ENCODE data around the gene AGBL1.

Gene AGBL1

DNA sequence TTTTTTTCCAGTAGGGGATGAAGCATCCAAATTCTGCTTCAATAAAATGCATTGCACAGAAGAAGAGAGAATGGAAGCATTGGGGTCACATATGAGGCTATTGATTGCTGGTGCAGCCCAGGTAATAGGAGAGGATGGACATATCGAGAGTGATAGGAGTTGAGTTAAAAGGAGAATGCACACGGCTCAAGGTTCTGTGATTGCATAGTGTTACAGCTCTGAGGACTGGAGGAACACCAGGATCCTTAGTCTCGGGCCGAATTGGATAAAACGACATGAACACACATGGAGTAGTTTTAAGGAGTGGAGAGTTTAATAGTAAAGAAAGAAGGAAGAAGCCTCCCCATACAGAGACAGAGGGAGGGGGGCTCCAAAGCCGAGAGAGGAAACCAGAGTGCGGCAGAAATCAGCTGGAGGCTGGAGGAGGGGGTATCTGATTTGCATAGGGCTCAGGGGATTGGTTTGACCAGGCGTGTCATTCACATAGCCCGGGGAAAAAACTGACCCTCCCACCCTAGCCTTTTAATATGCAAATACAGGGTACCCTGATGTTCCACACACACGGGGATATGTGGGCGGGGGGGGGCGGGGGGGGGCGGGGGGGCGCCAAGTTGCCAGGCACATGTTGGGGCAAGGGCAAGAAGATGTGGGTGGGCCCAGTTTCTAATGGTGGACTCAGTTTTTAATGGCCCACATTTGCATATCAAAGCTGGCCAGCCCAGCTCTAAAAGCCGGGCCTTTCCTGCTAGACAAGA lies 156.9 kb downstream of the AGBL1 start:
- DNase-seq (ENCODE audit: low read depth), result no peak

DNA sequence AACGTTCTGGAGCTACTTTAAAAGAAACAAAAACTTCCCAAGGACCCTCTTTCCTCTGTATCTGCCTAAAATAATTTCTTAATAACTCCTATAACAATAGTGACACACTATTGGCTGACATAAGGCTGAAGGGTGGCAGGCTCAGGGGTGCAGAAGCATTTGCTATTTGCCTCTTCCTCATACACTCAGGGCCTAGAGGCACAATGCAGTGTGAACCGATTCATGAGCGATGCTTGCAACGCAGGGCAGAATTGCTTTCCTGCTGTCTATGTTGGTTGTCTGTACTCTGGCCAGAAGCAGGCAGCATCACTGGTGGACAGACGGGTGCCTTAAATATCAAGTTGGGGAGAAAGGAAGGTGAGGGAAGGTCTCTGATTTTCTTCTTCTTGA lies 157.4 kb downstream of the AGBL1 start:
- no peak for DNase-seq (ENCODE audit: low read depth)

DNA sequence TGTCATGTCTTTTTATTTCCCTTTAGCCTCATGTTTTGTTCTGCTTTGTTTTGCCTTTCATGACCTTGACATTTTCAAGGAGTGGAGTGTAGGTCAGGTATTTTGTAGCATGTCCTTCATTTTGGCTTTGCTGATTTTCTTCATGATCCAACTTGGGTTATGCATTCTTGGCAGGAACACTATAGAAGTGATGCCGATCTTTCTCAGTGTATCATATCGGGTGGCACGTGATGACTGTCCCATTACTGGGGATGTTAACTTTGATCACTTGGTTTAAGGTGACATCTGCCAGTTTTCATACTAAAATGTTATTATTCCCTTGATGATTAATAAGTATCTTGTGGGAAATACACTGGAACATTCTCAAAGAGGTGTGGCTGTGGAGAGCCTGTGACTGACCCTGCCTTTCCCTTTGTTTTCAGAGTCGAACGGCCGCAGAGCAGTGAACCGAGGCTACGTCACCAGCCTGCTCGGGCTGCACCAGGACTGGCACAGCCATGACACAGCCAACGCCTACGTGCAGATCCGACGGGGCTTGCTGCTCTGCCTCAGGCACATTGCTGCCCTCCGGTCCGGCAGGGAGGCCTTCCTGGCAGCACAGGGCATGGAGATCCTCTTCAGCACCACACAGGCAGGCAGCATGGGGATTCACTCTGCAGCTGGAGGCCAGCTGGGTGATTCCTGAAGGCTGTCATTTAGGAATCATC lies 167.7 kb downstream of the AGBL1 start:
- DNase-seq (ENCODE audit: low read depth), result no peak

DNA sequence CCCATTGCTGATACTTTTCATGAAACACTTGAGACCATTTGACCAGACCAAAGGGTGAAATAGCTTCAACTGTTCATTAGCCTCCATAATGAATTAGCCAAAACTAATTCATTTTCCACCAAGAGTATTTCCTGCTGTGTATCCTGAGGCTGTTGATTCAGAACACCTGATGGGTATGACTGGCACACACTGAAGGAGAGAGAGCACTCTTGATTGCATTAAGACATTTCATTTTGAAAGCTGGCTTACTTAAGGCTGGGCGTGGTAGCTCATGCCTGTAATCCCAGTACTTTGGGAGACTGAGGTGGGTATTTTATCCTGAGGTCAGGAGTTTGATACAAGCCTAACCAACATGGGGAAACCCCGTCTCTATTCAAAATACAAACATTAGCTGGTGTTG lies 175.6 kb downstream of the AGBL1 start:
- no peak for DNase-seq (ENCODE audit: low read depth)

DNA sequence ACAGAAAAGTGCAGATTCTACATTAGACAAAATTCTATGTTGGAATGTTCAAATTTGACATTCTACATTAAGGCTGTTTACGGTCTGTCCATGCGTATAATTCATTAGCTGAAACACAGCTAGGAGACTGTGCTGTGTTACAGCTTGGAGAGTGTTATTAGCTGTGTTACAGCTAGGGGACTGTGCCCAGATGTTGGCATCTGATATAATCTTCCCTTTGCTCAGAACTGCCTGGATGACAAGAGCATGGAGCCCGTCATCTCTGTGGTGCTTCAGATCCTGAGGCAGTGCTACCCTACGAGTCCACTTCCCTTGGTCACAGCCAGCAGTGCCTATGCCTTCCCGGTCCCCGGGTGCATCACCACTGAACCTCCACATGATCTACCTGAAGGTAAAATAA lies 177.0 kb downstream of the AGBL1 start:
- no peak for DNase-seq (ENCODE audit: low read depth)

DNA sequence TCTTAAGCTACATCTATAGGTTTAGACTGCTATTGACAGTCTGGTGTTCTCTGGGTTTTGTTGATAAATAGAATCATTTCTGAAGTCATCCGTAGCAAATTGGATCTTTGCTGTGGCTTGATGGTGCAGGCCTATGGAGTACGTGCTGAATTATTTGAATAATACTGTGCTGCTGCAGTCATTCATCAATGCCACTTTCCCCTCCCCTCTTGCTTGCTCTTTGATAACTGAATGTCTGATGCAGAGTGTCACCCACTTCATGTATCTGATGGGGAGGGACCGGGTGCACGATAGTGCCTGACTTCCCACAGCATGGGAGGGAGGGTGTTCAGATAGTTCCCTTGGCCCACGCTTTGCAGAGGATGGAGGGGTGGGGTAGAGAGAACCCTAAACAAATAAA lies 179.9 kb downstream of the AGBL1 start:
- no peak for DNase-seq (ENCODE audit: low read depth)

DNA sequence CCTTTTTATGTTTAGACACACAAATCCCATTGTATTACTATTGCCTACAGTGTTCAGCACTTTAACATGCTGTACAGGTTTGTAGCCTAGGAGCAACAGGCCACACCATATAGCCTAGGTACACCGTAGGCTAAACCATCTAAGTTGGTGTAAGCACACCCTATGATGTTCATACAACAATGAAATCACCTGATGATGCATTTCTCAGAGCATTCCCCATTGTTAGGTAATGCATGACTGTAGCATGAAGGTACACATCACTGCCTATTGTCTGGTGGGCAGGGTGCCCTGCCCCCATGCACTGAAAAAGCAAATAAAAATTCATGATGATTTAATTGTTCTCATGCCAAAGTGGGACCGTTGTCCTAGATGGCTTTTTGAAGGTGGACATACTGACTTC lies 183.6 kb downstream of the AGBL1 start:
- no peak for DNase-seq (ENCODE audit: low read depth)

DNA sequence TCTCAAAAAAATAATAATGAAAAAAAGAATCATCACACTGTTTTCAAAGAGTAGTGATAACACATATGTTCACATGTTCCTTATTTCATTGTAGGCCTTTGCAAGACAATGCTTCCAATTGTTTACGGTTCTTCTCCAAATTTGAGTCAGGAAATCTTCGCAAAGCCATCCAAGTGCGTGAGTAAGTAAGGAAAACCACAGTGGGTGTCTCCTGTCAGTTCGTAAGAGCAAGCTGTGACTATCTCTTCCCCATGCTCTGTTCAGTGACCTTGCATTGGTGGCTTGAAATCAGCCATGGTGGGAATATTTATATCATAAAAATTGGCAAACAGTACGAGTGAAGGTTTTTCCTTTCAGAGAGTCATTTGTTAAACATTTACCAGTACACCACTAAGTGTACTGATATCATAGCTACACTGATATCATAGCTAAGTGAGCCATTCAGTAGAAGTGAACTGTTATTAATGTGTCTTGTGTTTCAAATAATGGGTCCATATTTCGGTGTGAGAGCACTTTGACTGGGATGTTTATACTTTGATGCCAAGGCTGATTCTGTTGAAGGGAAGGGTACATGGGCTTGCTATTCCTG lies 187.3 kb downstream of the AGBL1 start:
- no peak for DNase-seq (ENCODE audit: low read depth)

DNA sequence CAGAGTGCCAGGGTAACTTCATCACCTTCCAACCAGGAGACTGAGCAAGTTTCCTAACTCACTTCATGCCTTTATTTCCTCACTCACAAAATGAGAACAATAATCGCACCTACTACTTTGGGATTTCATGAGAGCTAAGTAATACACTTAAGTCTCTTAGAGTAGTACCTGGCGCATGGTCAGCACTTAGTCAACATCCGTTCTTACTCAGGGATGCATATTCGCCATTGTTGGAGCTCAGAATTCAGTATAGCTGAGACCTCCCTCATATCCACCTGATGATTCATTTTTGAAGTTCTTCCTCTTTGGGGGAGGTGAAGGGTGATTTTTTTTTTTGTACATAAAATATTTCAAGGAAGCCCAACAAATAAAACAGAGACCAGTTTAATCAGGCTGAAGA lies 188.2 kb downstream of the AGBL1 start:
- DNase-seq (ENCODE audit: low read depth), result no peak

DNA sequence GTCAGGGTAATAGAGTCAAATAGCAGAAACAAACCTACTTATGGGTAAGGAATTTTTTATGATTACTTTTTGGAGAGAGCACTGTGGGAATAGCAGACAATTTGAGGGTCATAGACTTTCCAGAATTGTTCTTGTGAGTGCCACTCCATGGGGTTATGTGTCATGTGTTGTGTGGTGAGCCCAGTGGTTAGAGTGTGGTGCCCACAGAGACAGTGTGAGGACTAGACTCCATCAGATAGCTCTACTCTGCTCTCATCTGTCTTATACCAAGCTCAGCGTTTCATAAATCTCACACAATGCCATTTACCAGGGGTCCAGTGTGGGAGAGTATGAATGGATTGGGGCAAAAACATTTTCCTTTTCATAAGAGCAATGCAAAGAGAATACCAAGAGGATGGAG lies 188.9 kb downstream of the AGBL1 start:
- DNase-seq (ENCODE audit: low read depth), result no peak

DNA sequence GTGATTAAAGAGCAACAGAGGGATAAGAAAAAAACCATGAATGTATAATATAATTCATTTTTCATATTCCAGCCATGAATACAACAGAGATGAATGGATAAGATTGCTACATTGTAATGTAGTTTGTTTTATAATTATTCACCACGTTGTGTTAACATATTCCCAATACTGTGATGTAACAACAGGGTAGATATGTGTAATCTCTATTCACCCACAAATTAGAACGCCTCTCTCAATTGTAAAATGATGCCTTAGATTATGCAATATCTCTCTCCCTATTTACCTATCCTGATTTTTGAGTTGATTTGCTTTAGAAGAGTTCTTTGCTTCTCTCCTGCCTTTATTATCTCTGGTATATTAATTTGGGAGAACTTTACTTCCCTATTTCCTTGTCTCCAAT lies 193.6 kb downstream of the AGBL1 start:
- no peak for DNase-seq (ENCODE audit: low read depth)

DNA sequence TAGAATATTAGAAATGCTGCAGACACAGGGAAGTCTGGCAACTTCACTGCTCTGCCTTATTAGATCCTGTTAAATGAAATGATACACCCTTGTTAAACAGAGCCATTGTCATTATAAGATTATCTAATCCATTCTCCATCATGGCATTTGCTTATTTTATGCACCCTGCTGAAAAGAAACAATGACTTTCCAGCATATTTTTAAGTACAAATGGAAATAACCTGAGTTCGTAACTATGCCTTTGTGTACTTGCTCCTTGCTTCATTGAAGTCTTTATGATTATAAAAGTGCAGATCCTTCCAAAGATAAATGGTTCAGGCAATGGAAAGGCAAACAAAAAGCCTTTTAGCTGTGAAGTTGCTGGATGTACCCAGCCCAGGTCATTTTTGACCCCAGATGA lies 195.7 kb downstream of the AGBL1 start:
- no peak for DNase-seq (ENCODE audit: low read depth)

DNA sequence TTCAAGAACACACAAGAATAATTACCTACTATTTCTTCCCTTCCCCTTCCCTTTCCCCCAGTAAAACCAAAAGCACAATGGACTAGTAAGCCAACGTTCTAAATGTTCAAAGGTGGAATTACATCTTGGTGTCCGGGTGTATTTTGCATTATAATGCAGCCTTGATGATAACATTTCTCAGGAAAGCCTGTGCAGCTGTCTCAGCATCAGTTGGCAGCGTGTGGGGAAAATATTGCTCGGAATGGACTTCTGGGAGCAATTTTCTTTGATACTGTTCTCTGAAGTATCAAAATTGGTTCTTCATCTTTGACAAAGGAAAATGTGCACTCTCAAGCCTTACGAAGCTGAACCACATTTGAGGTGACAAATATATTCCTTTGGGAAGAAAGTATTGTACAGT lies 198.9 kb downstream of the AGBL1 start:
- DNase-seq (ENCODE audit: low read depth), result no peak

DNA sequence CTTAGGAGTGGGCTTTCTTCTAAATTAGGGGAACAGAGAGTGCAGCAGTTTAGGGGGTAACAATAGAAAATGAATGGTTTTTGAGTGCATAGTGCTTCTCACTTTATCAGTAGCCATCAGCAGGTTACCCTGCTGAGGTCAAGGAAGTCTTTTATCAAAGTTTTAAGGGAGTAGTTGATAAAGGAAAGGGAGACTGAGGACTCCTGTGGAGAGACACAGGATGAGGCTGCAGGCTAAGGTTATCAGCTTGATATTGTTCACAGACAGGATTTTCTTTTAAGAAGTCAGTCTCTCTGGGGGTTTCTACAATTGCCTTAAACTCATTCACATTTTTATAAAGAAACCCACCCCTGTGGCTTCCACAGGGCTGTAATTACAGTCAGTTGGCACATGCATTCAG lies 205.0 kb downstream of the AGBL1 start:
- DNase-seq (ENCODE audit: low read depth), result no peak

DNA sequence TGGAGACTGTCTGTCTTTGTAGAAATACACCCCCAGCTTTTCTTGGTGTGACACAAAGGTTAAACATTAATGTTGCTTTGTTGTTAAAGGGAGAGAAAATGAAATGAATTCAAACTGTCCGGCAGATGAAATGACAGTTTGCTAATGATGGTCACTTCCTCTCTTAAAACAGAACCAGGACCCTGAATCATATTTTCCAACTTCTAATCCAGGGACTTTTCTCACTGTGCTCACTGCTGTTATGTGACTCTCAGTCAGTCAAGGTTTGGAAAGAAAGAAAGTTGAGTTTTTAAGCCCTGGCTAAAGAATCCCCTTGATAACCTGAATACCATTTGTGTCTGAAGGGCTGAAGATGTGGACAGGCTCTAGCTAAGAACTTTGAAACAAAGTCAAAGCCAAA lies 215.8 kb downstream of the AGBL1 start:
- no peak for DNase-seq (ENCODE audit: low read depth)

DNA sequence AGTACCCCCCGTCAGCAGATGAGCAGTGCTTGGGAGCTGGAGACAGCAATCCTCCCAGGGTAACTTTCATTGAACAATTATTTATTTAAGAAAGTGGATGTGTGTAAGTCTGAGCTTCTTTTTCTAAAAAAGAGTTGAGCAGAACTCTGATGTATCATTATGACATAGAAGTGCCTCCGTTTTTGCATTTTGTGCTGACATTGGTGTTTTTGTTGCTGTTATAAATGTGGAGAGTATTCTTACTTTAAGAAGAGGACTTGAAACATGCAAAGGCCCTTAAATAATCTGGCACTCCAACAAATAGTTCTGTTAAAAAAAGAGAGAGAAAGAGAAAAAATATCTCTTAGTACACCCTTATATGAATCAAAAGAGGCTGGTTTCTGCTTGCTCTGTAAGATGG lies 217.1 kb downstream of the AGBL1 start:
- no peak for DNase-seq (ENCODE audit: low read depth)

DNA sequence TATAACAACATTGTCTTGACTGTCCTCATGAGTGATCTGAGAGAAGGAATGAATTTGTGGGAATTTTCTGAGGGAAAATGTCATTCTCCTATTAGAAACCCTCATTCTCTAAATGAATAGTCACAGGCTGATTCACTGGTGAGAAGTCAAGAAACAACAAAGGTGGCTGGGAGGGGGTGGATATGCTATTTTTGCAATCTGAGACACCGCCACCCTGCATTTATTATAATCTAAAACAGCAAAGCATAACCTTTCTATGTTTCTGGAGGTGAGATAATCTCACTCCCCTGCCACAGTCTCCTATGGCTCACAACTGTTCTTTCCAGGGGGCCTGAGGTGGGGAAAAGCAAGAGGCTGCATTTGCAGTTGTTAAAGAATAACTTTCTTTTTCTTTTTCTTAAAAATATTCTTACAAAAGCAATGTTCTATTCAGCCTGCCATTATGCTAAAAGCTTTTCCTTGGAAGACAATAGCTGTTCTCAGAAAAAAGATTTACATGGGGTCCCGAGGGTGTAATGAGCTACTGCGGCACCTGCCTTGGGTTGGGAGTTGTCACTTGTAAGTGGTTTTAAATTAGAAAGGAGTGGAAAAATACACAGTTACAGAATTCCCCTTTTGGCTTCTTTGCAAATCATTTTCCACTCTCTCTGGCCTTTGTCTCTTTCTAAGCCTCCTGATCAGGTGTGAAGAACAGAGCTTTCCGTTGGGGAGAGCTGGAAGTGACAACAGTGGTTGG lies 220.9 kb downstream of the AGBL1 start:
- DNase-seq (ENCODE audit: low read depth), result no peak

DNA sequence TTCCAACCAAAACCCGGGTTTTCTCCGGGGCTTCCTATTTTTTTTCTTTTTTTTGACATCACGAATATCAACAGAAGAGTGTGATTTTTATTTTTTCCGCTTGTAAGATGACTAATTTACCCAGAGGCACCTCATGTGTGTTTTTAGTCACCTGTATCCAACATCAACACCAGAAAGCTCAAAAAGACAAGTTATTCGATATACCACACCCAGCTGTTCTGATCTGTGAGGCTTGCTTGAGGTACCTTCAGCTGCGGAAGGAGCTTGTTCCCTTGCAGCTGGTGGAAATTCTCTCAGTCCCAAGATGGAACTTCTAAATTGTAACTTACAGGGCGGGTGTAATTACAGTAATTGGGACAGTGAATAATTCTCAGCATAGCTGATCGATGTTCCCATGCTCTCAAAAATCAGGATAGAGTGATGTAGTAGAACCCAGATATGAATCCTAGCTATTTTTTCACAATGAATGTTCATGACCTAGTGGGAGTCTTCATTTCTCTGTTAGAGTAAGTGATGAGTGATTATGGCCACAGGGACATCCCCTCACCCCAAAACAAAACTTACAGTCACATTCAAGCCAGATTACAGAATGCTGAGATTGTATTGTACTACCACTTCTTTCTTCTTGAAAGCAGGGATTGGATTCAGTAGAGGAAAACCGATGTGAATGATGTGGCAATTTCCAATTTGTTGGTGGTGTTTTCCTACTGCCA lies 232.1 kb downstream of the AGBL1 start:
- DNase-seq (ENCODE audit: low read depth), result no peak

DNA sequence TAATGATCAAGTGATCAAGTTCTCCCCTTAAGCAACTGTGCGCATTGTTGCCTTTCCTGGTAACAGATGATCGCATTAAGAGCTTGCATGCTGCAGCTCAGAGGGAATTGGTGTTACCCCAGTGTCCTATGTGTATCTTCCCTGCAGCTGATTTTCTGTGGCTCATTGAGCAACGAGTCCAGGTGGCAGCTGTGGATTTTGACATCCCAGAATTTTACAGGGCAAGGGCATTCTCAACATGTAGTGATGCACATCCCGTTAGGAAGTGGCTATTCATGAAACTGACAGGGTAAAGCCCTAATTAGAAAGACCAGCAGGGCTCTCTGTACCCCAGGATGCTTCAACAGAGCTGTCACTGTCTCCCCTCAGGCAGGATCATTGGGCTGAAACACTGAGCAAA lies 232.8 kb downstream of the AGBL1 start:
- no peak for DNase-seq (ENCODE audit: low read depth)

DNA sequence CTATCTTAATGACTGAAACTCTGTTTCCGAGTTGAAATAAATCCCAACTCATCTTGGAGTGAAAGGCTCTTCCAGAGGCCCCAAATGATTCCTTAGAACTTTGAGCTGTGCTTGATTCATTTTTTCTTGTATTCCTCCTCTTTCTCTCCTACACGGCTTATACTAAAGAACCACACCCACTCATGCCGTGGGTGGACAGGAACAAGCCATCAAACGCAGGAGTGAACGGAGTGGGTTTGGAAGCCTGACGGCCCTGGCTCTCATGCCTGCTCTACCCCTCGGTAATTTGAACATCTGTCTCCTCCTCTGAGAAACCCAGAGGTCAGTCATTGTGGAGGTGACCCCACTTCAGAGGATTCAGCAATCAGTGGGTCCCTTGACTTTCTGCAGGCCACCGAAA lies 236.5 kb downstream of the AGBL1 start:
- no peak for DNase-seq (ENCODE audit: low read depth)

DNA sequence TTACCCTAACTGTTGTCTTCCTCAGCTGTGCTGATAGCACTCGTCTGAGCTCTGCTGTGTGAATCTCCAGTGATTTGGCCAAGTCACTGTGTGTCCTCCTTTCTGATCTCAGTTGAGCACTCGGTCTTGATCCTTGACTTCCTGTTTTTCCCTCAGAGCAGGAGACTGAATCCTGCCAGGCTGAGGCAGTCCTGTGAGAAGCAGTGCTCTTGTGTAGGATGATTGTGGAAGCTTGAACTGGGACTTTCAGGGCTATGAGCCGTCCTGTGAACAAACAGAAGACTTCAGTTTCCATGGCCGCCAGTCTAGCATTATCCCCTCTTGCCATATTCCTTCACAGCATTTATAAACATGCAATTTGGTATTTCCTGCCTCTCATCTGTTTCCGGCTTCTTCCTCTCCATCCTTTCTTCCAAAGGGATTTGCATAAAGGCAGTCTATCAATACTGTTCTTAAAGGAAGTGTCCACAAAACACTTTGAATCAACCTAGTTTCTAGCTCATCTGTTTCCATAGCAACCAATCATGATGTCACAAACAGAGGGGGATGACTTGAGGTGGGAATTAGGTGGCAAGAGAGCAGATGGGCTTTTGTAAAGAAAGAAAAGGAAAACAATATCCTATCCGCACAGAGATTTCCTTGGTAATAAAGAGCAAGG lies 237.2 kb downstream of the AGBL1 start:
- no peak for DNase-seq (ENCODE audit: low read depth)

DNA sequence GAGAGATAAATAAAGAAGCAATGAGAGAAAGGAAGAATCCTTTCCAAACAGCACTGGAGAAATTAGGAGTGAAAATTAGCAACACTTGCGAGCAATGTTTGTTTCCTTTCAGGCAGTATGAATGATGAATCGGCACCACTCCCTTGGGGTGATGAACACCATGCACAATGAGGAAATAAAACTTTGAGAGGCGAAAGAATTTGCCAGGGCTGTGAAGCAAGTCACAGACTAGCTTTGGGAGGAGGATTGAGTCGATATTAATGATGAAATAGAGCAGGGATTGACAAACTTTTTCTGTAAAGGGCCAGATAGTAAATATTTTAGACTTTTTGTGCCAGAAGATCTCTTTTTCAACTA lies 237.7 kb downstream of the AGBL1 start:
- DNase-seq (ENCODE audit: low read depth), result no peak

Measured in stimulated activated CD8-positive, alpha-beta memory T cell treated with anti-CD3 and anti-CD28 coated beads, Interleukin-12 subunit alpha, Interleukin-12 subunit beta, amount 100 ng/mL, for 1 hour (primary cell).